Coronary artery (tissue), 2 donors: ENCODE measurements around the gene SLC35A2.
"Not testable (repeated sequence)": the region's sequence is repeated elsewhere in the genome, so short reads cannot be mapped to it uniquely, and the experiment has no call there.

Experiments
- DNase-seq: peaks from one replicate; pipeline ENCODE4 v3.0.0-alpha.2; 2017; ENCODE audit warnings: low spot score
- H3K27ac ChIP-seq, 2 donors: fragments of 200-600 bp; sonication (generic); one replicate each; pipeline ENCODE4 v1.5.1; 2016 to 2019
- H3K4me3 ChIP-seq: fragments of 200-600 bp; sonication (generic); 2 replicates; pipeline ENCODE4 v1.5.1; 2016; ENCODE audit warnings: mild to moderate bottlenecking, moderate library complexity
- CTCF ChIP-seq: fragments of 200-600 bp; sonication (generic); IDR thresholded peaks from one replicate; pipeline ENCODE4 v1.5.1; 2019; ENCODE audit warnings: antibody characterized with exemption

The SLC35A2 gene

DNA sequence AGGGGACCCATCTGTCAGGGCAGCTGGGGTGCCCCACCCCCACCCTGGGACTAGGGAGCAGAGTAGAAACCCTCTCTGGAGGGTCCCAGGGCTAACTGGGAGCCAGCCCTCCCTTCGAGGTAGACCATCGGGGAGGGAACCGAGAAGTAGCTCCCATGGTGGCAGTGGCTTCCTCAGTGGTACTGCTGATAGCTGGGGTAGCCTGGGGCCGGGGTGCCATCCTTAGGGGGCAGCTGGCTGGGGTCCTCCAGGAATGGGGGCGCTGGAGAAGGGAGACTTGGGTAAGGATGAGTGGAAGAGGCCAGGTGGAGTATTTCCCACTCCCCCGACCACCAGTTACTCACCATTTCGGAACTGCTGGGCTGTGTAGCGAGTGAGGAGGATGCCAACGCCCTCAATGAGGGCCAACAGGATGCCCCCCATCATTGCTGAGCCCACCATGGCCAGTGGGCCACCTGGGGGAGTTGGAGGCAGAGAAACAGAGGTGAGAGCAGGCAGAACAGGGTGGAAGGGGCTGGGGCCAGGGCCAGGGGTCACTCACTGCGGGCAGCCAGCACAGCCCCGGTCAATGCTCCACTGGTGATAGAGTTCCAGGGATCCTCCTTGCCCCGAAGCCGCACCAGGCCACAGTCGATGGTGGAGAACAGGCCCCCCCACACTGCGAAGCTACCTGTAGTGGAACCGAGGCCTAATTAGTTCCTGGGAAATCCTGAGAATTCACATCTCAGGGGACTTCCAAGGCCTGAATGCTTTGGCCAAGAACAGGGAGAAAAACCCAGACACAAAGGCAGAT is 17.7 kb downstream of the SLC35A2 start:
- no peak for TF ChIP-seq CTCF
- DNase-seq, result no peak

GRCh38 chrX:48892896-48893295 is 18.6 kb downstream of the SLC35A2 start:
- Histone ChIP-seq H3K4me3 (no peak overlapping the region), H3K27ac (no peak overlapping the region)
- no peak for TF ChIP-seq CTCF
- DNase-seq, result no peak

More for the DNA sequence above, 17.7 kb downstream of the SLC35A2 start:
- no peak overlapping the region for H3K4me3 ChIP-seq
- H3K27ac ChIP-seq, result no peak overlapping the region

- peak; percentile 93 for DNase-seq
- H3K4me3 ChIP-seq, result peak overlapping the region; percentile 75
- TF ChIP-seq CTCF, result no peak
- peak overlapping the region; percentile 67 to 84 for H3K27ac ChIP-seq
These were observed 19.8 kb downstream of the SLC35A2 start for GRCh38 chrX:48891402-48892288.

GRCh38 chrX:48890934-48891401 is 20.5 kb downstream of the SLC35A2 start:
- Histone ChIP-seq H3K4me3 (peak overlapping the region; percentile 75), H3K27ac (peak overlapping the region; percentile 67 to 84)
- no peak for TF ChIP-seq CTCF
- DNase-seq, result no peak

- H3K27ac ChIP-seq, result peak overlapping the region in 1 of 2 donors; percentile 84
- TF ChIP-seq CTCF, result no peak
- H3K4me3 ChIP-seq, result peak overlapping the region; percentile 75
- DNase-seq, result no peak
These were observed 21.0 kb downstream of the SLC35A2 start for GRCh38 chrX:48890296-48890925.

DNA sequence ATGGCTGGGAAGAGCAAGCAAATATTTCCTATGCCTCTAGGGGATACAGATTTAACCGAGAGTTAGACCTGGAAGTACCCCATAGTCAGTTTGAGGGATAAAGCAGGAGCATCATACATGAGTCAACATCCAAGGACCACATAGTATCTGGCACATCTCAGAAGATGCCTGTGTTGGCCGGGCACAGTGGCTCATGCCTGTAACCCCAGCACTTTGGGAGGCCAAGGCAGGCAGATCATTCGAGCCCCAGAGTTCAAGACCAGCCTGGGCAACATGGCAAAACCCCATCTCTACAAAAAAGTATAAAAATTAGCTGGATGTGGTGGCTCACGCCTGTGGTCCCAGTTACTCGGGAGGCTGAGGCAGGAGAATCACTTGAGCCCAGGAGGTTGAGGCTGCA is 24.9 kb downstream of the SLC35A2 start:
- H3K4me3 ChIP-seq, DNase-seq, H3K27ac ChIP-seq: not testable (repeated sequence)

DNA sequence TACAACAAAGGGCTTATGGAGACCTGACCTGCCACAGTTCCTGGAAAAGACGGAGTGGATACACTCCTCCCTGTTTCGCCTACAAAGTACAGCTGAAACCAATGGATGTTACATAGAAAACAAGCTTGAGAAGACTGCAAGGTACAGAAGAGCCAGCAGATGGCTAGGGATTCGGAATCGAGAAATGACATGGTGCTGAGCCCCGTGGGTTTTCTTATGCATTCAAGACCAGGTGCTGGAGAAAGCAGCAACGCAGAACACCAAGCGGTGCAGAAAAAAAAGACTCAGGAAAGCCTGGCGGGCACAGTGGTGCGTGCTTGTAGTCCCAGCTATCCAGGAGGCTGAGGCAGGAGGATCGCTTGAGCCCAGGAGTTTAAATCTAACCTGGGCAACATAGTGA is 27.7 kb downstream of the SLC35A2 start:
- Histone ChIP-seq H3K27ac (no peak overlapping the region), H3K4me3 (no peak overlapping the region)
- DNase-seq, result no peak
- TF ChIP-seq CTCF, result no peak

DNA sequence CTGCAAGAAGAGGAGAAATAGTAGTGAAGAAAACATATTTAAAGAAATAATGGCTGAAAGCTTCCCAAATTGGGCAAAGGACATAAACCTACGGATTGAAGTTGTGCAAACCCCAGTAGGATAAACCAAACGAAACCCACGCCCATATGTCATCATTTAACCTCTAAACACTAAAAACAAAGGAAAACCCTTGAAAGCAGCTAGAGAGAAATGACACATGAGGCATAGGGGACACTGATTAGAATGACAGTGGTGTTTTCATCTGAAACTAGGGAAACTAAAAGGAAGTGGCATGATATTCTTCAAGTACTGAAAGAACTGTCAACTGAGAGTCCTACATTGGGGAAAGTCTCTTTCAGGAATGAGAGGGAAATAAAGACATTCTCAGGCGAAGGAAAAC is 34.5 kb downstream of the SLC35A2 start:
- DNase-seq, H3K4me3 ChIP-seq, H3K27ac ChIP-seq: not testable (repeated sequence)

GRCh38 chrX:48872017-48872416 is 39.4 kb downstream of the SLC35A2 start:
- not testable (repeated sequence) for DNase-seq, H3K4me3 ChIP-seq, H3K27ac ChIP-seq
